Measurements from ENCODE around the gene FN1. TPM values are rescaled to one million over a fixed set of nuclear protein-coding genes. Genes with fewer than 3 reads are reported as not detected.

The FN1 gene
- total and polyA plus RNA-seq, 2 of the 8 experiments (the other 6 are each of a cell fraction or from before 2014, with no cell fraction given) = 42.9 to 109 TPM

- TF ChIP-seq KDM4A (IDR thresholded peaks at IDR 0.05; ENCODE audit: low read depth, low read length, severe bottlenecking) = no peak
- no peak for TF ChIP-seq TBP (IDR thresholded peaks at IDR 0.05; ENCODE audit: low read depth, low read length)
- no peak for TF ChIP-seq TCF12 (IDR thresholded peaks at IDR 0.05; ENCODE audit: low read depth, low read length)
- no peak for TF ChIP-seq ASH2L (IDR thresholded peaks at IDR 0.05; ENCODE audit: low read length)
- no peak for TF ChIP-seq SP2 (IDR thresholded peaks at IDR 0.05; ENCODE audit: low read length)
- TF ChIP-seq BRCA1 (IDR thresholded peaks at IDR 0.05; ENCODE audit: low read depth, low read length) = no peak
- TF ChIP-seq EZH2 (IDR thresholded peaks at IDR 0.05; ENCODE audit: low read depth, low read length, severe bottlenecking) = no peak
These were observed 63.7 kb downstream of the FN1 start (continued) for GRCh38 chr2:215371915-215372897.
